Neural crest cell (in vitro differentiated cells): ENCODE measurements around the gene RNFT2. TPM values are rescaled to one million over a fixed set of nuclear protein-coding genes. Genes with fewer than 3 reads are reported as not detected.
A peak's percentile ranks its signal among the peaks of the same experiment; 100 is the strongest.

Experiments
- DNase-seq: peaks from one replicate; pipeline ENCODE4 v3.0.0; 2021; ENCODE audit warnings: low read depth, mixed read lengths, low spot score
- H3K27ac Mint-ChIP-seq: one replicate; pipeline ENCODE4 v1.8.0; 2021; ENCODE audit warnings: mild to moderate bottlenecking, mixed read lengths; ENCODE audit not compliant: unreplicated experiment
- H3K27me3 Mint-ChIP-seq: 2 replicates; pipeline ENCODE4 v1.8.0; 2021; ENCODE audit warnings: low read depth, mild to moderate bottlenecking, mixed read lengths
- H3K36me3 Mint-ChIP-seq: 2 replicates; pipeline ENCODE4 v1.8.0; 2021; ENCODE audit warnings: low read depth, mild to moderate bottlenecking, mixed read lengths
- H3K4me1 Mint-ChIP-seq: 2 replicates; pipeline ENCODE4 v1.8.0; 2021; ENCODE audit warnings: mixed read lengths
- H3K4me3 Mint-ChIP-seq: one replicate; pipeline ENCODE4 v1.8.0; 2021; ENCODE audit warnings: mild to moderate bottlenecking, mixed read lengths
- H3K9me3 Mint-ChIP-seq: 2 replicates; pipeline ENCODE4 v1.8.0; 2021; ENCODE audit warnings: mixed read lengths
- total RNA-seq: library from RNA; stranded (reverse); gene quantifications from 2 replicates; pipeline ENCODE4 v1.2.1, GENCODE V29; 2021
- TF ChIP-seq, protein P1 (sequence below): fragments of 200-600 bp; sonication (generic); conservative IDR thresholded peaks from 2 replicates; pipeline ENCODE4 v1.5.0; 2021; ENCODE audit warnings: antibody characterized with exemption, mild to moderate bottlenecking

The RNFT2 gene
- total RNA-seq, 1 donor from 2014 or later: 79.9 TPM

DNA sequence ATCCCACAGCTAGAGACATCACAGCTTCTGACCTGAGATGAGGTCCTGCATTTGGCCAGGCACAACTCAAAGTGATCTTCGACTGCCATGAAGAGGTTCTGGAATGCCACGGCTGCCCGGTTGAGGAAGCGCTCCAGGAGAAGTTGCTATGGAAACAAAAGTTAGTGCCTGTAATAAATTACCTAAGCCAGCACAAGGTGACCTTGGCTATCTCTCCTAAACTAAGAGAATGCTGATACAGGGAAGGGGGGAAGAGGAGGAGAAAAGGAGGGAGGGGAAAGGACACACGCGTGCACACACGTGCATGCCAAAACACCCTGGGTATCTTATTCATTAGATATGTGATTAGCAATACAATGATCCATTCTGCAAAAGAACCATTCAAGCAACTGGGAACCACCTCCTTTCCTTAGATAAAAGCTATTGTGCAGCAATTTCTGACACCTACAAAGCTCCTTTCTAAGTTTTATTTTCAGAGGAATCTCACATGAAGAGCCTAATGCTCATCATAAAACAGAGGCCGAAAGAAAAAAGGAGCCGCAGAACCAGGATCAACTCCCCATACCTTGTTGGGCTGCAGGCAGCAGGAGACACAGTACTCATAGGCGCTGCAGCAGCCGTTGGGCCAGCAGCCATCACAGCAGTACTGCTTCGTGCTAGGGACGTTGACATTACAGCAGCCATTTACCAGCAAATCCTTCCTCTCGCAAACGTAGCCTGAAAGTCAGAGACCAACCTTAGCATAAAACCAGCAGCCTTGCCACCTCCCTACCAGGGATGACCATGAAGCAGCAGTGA lies 18.2 kb upstream of the RNFT2 start:
- TF ChIP-seq, protein P1, sequence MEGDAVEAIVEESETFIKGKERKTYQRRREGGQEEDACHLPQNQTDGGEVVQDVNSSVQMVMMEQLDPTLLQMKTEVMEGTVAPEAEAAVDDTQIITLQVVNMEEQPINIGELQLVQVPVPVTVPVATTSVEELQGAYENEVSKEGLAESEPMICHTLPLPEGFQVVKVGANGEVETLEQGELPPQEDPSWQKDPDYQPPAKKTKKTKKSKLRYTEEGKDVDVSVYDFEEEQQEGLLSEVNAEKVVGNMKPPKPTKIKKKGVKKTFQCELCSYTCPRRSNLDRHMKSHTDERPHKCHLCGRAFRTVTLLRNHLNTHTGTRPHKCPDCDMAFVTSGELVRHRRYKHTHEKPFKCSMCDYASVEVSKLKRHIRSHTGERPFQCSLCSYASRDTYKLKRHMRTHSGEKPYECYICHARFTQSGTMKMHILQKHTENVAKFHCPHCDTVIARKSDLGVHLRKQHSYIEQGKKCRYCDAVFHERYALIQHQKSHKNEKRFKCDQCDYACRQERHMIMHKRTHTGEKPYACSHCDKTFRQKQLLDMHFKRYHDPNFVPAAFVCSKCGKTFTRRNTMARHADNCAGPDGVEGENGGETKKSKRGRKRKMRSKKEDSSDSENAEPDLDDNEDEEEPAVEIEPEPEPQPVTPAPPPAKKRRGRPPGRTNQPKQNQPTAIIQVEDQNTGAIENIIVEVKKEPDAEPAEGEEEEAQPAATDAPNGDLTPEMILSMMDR: no peak
- no peaks in the 10 kb centered on the region for H3K27me3 Mint-ChIP-seq
- peak overlapping the region; percentile 7 for H3K4me3 Mint-ChIP-seq
- H3K4me1 Mint-ChIP-seq: peaks cover 70% of the 10 kb centered on the region
- H3K9me3 Mint-ChIP-seq: no peaks in the 10 kb centered on the region
- no peak for DNase-seq
- peaks cover 3% of the 10 kb centered on the region for H3K36me3 Mint-ChIP-seq
- peak overlapping the region; percentile 85 for H3K27ac Mint-ChIP-seq

DNA sequence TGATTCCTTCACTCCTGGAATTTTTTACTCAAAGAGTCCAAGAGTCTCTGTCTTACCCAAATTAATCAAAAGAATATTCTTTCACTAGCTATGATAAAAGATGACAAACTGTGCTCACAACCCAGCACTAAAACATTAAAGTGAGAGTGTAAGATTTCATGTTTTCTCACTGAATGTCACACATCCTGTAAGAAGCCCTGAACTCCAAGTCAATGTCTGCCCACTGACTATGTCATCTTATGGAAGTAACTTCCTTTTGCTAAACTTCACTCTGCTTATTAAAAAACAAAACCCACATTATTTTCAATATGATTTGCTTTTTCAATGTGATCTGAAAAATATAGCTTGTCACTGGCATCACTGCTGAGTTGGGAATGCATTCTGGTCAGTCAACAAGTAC lies 15.9 kb upstream of the RNFT2 start:
- Mint-ChIP-seq H3K27me3 (no peaks in the 10 kb centered on the region), H3K27ac (no peak overlapping the region), H3K36me3 (peaks cover 3% of the 10 kb centered on the region), H3K9me3 (no peaks in the 10 kb centered on the region), H3K4me1 (peaks cover 60% of the 10 kb centered on the region), H3K4me3 (no peak overlapping the region)
- DNase-seq: no peak
- TF ChIP-seq, protein P1: no peak

DNA sequence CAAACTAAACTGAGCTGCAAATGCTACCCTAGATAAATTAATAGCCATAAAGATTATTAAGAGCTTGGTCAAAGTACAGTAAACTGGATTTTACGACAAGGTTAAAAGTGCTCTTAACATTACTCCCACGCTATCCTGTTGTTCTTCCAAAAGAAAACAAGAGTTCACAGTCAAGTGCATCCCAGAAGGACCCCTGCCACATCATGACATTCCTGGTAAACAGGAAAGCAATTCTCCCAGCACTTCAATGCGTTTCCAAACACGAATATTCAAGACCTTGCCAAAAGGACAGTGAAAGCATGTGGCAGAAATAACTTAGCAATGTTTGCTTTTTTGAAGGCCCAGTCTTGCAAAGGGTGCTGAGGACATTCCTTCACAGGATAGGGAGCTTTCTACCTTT lies 11.4 kb upstream of the RNFT2 start:
- no peak for DNase-seq
- Mint-ChIP-seq H3K4me3 (no peak overlapping the region), H3K9me3 (no peaks in the 10 kb centered on the region), H3K4me1 (peaks cover 30% of the 10 kb centered on the region), H3K27ac (no peak overlapping the region), H3K27me3 (no peaks in the 10 kb centered on the region), H3K36me3 (peaks cover 3% of the 10 kb centered on the region)
- TF ChIP-seq, protein P1: no peak

DNA sequence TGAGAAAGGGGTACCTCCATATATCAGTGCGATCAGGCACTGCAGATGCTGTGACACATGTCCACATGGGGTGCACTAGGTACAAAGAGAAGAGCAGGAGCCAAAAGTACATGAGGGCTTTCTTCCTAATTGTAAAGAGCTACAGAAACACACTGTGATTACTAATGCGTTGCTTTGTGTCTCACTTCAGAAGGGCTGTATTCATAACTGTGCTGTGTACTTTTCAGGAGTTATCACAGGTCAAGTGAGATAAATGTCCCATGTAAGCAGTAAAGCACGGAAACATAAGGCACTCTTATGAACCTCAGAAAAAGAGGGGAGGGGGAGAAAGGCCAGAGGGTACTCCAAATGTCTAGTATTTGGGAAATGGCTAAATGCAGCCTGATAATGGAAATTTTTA lies 10.9 kb upstream of the RNFT2 start:
- peaks cover 3% of the 10 kb centered on the region for H3K36me3 Mint-ChIP-seq
- peaks cover 25% of the 10 kb centered on the region for H3K4me1 Mint-ChIP-seq
- H3K27me3 Mint-ChIP-seq: no peaks in the 10 kb centered on the region
- no peak for DNase-seq
- H3K27ac Mint-ChIP-seq: no peak overlapping the region
- TF ChIP-seq, protein P1: no peak
- no peaks in the 10 kb centered on the region for H3K9me3 Mint-ChIP-seq
- no peak overlapping the region for H3K4me3 Mint-ChIP-seq

DNA sequence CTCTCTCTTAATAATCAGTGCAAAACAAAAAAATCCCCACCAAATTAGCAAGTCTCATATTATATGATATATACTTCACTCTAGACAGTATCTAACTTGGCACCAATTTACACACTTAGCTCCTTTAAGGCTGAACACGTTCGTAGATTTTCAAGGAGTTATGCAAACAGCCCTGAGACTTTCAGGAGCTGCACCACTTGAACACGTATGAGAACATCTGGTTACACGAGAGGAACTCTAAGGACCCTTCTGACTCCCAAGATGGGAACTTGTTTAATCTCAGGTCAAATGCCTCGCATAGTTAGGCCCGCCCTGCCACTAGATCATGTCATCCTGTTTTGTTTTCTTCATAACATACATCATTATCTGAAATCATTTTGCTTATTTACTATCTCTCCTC lies 10.2 kb upstream of the RNFT2 start:
- Mint-ChIP-seq H3K27ac (no peak overlapping the region), H3K27me3 (no peaks in the 10 kb centered on the region)

More for the DNA sequence above, 10.2 kb upstream of the RNFT2 start:
- peaks cover 21% of the 10 kb centered on the region for H3K4me1 Mint-ChIP-seq
- DNase-seq: no peak
- TF ChIP-seq, protein P1: no peak
- peaks cover under 1% of the 10 kb centered on the region for H3K36me3 Mint-ChIP-seq
- no peak overlapping the region for H3K4me3 Mint-ChIP-seq
- no peaks in the 10 kb centered on the region for H3K9me3 Mint-ChIP-seq
